ENCODE results near the gene UPP2. TPM values are rescaled to one million over a fixed set of nuclear protein-coding genes. Genes with fewer than 3 reads are reported as not detected.

The UPP2 gene
- total RNA-seq, 1 experiment from 2014 or later: not detected

DNA sequence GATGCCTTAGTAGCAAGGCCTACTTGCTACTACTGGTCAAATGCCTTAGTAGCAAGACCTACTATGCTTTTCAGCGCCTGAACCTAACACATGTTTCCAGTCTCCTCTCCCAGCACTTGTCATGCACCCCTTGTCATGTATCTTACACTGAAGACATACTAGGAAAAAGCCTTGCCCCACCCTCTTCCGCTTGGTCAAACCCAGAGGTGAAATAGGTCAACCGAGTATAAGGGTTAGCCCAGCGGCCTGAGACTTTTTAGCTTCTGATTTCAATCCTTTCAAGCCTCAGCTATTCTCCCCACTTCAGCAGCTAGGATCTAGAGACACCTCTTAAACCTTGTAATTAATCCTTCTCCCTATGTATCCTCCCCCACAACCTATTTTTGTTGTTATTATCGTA, 73.3 kb downstream of the UPP2 start:
- ChIA-PET CTCF (no interaction called here), POLR2A (no interaction called here)
- no peaks in the 10 kb centered on the region; the same call in 1 of the 2 replicates for H3K36me3 ChIP-seq (ENCODE audit: control insufficient read depth, insufficient read depth, low read length)
- peaks cover 2% of the 10 kb centered on the region; the same call in 1 of the 2 replicates for H3K27me3 ChIP-seq (ENCODE audit: control insufficient read depth, insufficient read depth, low read length)
- in situ Hi-C loops (cut with HindIII; ENCODE audit: low pct_unique_long_range_greater_than_20kb, low sequenced_read_pairs) (no loop called here), intact Hi-C loops (cut with micrococcal nuclease; ENCODE audit: unreplicated experiment) (loop anchor here (5.0 to 10.0 kb wide), 2 partner anchors 140 to 577 kb away; no protein-coding TSS in a partner anchor)
- no TSS peak for BruUV-seq (replicated peaks)
- TF ChIP-seq, protein P1, sequence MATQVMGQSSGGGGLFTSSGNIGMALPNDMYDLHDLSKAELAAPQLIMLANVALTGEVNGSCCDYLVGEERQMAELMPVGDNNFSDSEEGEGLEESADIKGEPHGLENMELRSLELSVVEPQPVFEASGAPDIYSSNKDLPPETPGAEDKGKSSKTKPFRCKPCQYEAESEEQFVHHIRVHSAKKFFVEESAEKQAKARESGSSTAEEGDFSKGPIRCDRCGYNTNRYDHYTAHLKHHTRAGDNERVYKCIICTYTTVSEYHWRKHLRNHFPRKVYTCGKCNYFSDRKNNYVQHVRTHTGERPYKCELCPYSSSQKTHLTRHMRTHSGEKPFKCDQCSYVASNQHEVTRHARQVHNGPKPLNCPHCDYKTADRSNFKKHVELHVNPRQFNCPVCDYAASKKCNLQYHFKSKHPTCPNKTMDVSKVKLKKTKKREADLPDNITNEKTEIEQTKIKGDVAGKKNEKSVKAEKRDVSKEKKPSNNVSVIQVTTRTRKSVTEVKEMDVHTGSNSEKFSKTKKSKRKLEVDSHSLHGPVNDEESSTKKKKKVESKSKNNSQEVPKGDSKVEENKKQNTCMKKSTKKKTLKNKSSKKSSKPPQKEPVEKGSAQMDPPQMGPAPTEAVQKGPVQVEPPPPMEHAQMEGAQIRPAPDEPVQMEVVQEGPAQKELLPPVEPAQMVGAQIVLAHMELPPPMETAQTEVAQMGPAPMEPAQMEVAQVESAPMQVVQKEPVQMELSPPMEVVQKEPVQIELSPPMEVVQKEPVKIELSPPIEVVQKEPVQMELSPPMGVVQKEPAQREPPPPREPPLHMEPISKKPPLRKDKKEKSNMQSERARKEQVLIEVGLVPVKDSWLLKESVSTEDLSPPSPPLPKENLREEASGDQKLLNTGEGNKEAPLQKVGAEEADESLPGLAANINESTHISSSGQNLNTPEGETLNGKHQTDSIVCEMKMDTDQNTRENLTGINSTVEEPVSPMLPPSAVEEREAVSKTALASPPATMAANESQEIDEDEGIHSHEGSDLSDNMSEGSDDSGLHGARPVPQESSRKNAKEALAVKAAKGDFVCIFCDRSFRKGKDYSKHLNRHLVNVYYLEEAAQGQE (IDR thresholded peaks at IDR 0.05; ENCODE audit: insufficient read depth in 1 of 2, low read depth in 2 of 2, low read length in 1 of 2): no peak
- no peak for ATAC-seq
- DNase-seq (ENCODE audit: low read depth, low spot score): no peak
- no peak overlapping the region for H3K4me3 ChIP-seq (ENCODE audit: low read depth in 2 of 2, low read length in 2 of 2)
- H3K4me1 ChIP-seq (ENCODE audit: control insufficient read depth, insufficient read depth, low read length): no peaks in the 10 kb centered on the region
- H3K9me3 ChIP-seq (ENCODE audit: control insufficient read depth, insufficient read depth, low read depth, low read length): no peaks in the 10 kb centered on the region
- no peak overlapping the region for H3K27ac ChIP-seq (ENCODE audit: low read length)

DNA sequence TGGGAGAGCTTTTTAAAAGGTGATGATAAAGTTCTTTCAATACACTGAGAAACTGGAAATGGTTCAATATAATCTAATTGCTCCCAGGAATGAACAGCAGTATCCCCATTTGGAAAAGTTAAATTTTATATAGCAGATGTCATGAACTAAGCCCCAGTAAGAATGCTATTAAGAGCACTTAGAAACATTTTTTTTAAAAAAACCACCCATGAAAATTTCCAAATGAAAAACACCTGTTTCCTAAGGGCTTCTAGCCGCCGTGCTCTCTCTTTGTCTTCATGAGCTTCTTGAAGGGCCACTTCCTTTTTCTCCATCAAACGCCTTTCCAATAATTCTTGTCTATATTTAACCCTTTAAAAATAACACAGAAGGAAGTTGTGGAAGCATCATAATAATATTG, 77.0 kb downstream of the UPP2 start:
- H3K36me3 ChIP-seq (ENCODE audit: control insufficient read depth, insufficient read depth, low read length): no peaks in the 10 kb centered on the region
- H3K9me3 ChIP-seq (ENCODE audit: control insufficient read depth, insufficient read depth, low read depth, low read length): no peaks in the 10 kb centered on the region
- no peak overlapping the region for H3K4me3 ChIP-seq (ENCODE audit: low read depth in 2 of 2, low read length in 2 of 2)
- H3K27me3 ChIP-seq (ENCODE audit: control insufficient read depth, insufficient read depth, low read length): peaks cover 2% of the 10 kb centered on the region; the same call in 1 of the 2 replicates
- DNase-seq (ENCODE audit: low read depth, low spot score) (no peak), ATAC-seq (no peak)
- TF ChIP-seq, protein P2, sequence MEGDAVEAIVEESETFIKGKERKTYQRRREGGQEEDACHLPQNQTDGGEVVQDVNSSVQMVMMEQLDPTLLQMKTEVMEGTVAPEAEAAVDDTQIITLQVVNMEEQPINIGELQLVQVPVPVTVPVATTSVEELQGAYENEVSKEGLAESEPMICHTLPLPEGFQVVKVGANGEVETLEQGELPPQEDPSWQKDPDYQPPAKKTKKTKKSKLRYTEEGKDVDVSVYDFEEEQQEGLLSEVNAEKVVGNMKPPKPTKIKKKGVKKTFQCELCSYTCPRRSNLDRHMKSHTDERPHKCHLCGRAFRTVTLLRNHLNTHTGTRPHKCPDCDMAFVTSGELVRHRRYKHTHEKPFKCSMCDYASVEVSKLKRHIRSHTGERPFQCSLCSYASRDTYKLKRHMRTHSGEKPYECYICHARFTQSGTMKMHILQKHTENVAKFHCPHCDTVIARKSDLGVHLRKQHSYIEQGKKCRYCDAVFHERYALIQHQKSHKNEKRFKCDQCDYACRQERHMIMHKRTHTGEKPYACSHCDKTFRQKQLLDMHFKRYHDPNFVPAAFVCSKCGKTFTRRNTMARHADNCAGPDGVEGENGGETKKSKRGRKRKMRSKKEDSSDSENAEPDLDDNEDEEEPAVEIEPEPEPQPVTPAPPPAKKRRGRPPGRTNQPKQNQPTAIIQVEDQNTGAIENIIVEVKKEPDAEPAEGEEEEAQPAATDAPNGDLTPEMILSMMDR (IDR thresholded peaks at IDR 0.05): no peak
- TF ChIP-seq POLR2AphosphoS5 (IDR thresholded peaks at IDR 0.05; ENCODE audit: low read depth, low read length) (no peak), SIN3A (IDR thresholded peaks at IDR 0.05; ENCODE audit: borderline replicate concordance, insufficient read depth, low read depth, low read length) (no peak), TCF7L2 (IDR thresholded peaks at IDR 0.05; ENCODE audit: low read depth, low read length) (no peak)
- TF ChIP-seq, protein P1 (IDR thresholded peaks at IDR 0.05; ENCODE audit: insufficient read depth in 1 of 2, low read depth in 2 of 2, low read length in 1 of 2): no peak
- intact Hi-C loops (cut with micrococcal nuclease; ENCODE audit: unreplicated experiment): loop anchor here (5.0 to 10.0 kb wide), 2 partner anchors 144 to 574 kb away; no protein-coding TSS in a partner anchor
- no peaks in the 10 kb centered on the region for H3K4me1 ChIP-seq (ENCODE audit: control insufficient read depth, insufficient read depth, low read length)
- no peak overlapping the region for H3K27ac ChIP-seq (ENCODE audit: low read length)
- ChIA-PET CTCF (interaction anchor here (0.7 kb wide), 1 partner anchor 425 kb away, joined by 3 read pairs; no protein-coding TSS in a partner anchor), POLR2A (no interaction called here)
- BruUV-seq (replicated peaks): no TSS peak
- in situ Hi-C loops (cut with HindIII; ENCODE audit: low pct_unique_long_range_greater_than_20kb, low sequenced_read_pairs): no loop called here
